ENCODE measurements around the gene MACC1. TPM values are rescaled to one million over a fixed set of nuclear protein-coding genes. Genes with fewer than 3 reads are reported as not detected.
A peak's percentile ranks its signal among the peaks of the same experiment; 100 is the strongest.

The MACC1 gene
- total and polyA plus RNA-seq, 2 of the 13 experiments (the other 11 are each of a cell fraction or from before 2014, with no cell fraction given), result 0.04 TPM; not detected in 1

- TF ChIP-seq ZBTB49 (CRISPR knock-in tag; IDR thresholded peaks at IDR 0.05; ENCODE audit: borderline replicate concordance) (no peak), SETDB1 (CRISPR knock-in tag; IDR thresholded peaks at IDR 0.05; ENCODE audit: borderline replicate concordance) (no peak), ZNF207 (IDR thresholded peaks at IDR 0.05; ENCODE audit: borderline replicate concordance) (no peak), ZNF30 (CRISPR knock-in tag; IDR thresholded peaks at IDR 0.05) (no peak), YEATS2 (CRISPR knock-in tag; IDR thresholded peaks at IDR 0.05; ENCODE audit: borderline replicate concordance) (peak; percentile 37; the same call in 1 of the 2 replicates), CCAR2 (optimal IDR thresholded peaks at IDR 0.05; ENCODE audit: low read depth, low read length) (no peak), KAT2B (IDR thresholded peaks at IDR 0.05; ENCODE audit: borderline replicate concordance, low read depth, low read length) (no peak), ZNF567 (CRISPR knock-in tag; IDR thresholded peaks at IDR 0.05; ENCODE audit: borderline replicate concordance) (peak; percentile 40; the same call in 1 of the 2 replicates), ZSCAN29 (CRISPR knock-in tag; conservative IDR thresholded peaks at IDR 0.05) (0 out of 2 replicates have a peak, but pooled peaks have one; percentile 73), POLR2AphosphoS5 (IDR thresholded peaks at IDR 0.05; ENCODE audit: low read depth, low read length) (no peak), FOXP1 (IDR thresholded peaks at IDR 0.05) (no peak), FOXP1 (CRISPR knock-in tag; IDR thresholded peaks at IDR 0.05) (peak; percentile 74; the same call in 1 of the 2 replicates), FOSL1 (CRISPR knock-in tag; IDR thresholded peaks at IDR 0.05; ENCODE audit: borderline replicate concordance) (peak; percentile 89), ZNF614 (CRISPR knock-in tag; IDR thresholded peaks at IDR 0.05; ENCODE audit: borderline replicate concordance) (peak; percentile 94; the same call in 1 of the 2 replicates), ZNF547 (CRISPR knock-in tag; IDR thresholded peaks at IDR 0.05) (no peak; the same call in 1 of the 2 replicates), SOX5 (CRISPR knock-in tag; IDR thresholded peaks at IDR 0.05; ENCODE audit: borderline replicate concordance) (peak; percentile 92; the same call in 1 of the 2 replicates), ZNF619 (CRISPR knock-in tag; IDR thresholded peaks at IDR 0.05) (no peak), AGO2 (optimal IDR thresholded peaks at IDR 0.05; ENCODE audit: low read depth, low read length) (no peak), MTA1 (CRISPR knock-in tag; IDR thresholded peaks at IDR 0.05; ENCODE audit: borderline replicate concordance) (peak; percentile 81; the same call in 1 of the 2 replicates), ZNF83 (CRISPR knock-in tag; IDR thresholded peaks at IDR 0.05; ENCODE audit: borderline replicate concordance) (no peak), NFATC3 (CRISPR knock-in tag; IDR thresholded peaks at IDR 0.05) (no peak), LRRFIP1 (CRISPR knock-in tag; conservative IDR thresholded peaks at IDR 0.05) (no peak), PAX8 (CRISPR knock-in tag; IDR thresholded peaks at IDR 0.05; ENCODE audit: borderline replicate concordance) (no peak), ZNF780A (CRISPR knock-in tag; IDR thresholded peaks at IDR 0.05) (no peak)
- TF ChIP-seq, protein P1, sequence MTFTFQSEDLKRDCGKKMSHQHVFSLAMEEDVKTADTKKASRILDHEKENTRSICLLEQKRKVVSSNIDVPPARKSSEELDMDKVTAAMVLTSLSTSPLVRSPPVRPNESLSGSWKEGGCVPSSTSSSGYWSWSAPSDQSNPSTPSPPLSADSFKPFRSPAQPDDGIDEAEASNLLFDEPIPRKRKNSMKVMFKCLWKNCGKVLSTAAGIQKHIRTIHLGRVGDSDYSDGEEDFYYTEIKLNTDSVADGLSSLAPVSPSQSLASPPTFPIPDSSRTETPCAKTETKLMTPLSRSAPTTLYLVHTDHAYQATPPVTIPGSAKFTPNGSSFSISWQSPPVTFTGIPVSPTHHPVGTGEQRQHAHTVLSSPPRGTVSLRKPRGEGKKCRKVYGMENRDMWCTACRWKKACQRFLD (CRISPR knock-in tag; IDR thresholded peaks at IDR 0.05; ENCODE audit: borderline replicate concordance), result no peak
Measured at GRCh38 chr7:20219446-20220292, 2.5 kb upstream of the MACC1 start (continued).
